Loucy (cell line): ENCODE data around the gene RHOJ.
"Not testable (repeated sequence)": the region's sequence is repeated elsewhere in the genome, so short reads cannot be mapped to it uniquely, and the experiment has no call there.

Experiments used
- H2AFZ ChIP-seq: fragments of 200-600 bp; sonication (generic); 2 replicates; pipeline ENCODE4 v1.6.0; 2016; ENCODE audit warnings: antibody characterized with exemption, mild to moderate bottlenecking, low read length, moderate library complexity
- H3F3A ChIP-seq: fragments of 200-600 bp; 2 replicates; pipeline ENCODE4 v1.6.0; 2016; ENCODE audit warnings: antibody characterized with exemption, low read depth, mild to moderate bottlenecking
- H3K27me3 ChIP-seq: fragments of 200-600 bp; sonication (generic); 2 replicates; pipeline ENCODE4 v1.6.1; 2014; ENCODE audit warnings: low read length, mild to moderate bottlenecking; ENCODE audit not compliant: insufficient read depth, poor library complexity, severe bottlenecking
- H3K36me3 ChIP-seq: fragments of 200-600 bp; sonication (generic); 2 replicates; pipeline ENCODE4 v1.6.1; 2016; ENCODE audit warnings: low read length; ENCODE audit not compliant: insufficient read depth
- H3K4me1 ChIP-seq: fragments of 200-600 bp; sonication (generic); 2 replicates; pipeline ENCODE4 v1.5.1; 2014; ENCODE audit warnings: low read length, mild to moderate bottlenecking; ENCODE audit not compliant: insufficient read depth, poor library complexity, severe bottlenecking
- H3K4me2 ChIP-seq: fragments of 200-600 bp; sonication (generic); 2 replicates; pipeline ENCODE4 v1.6.0; 2014; ENCODE audit warnings: antibody characterized with exemption, low read length, low read depth, mild to moderate bottlenecking; ENCODE audit not compliant: poor library complexity, severe bottlenecking
- H3K4me3 ChIP-seq: fragments of 200-600 bp; sonication (generic); 2 replicates; pipeline ENCODE4 v1.5.1; 2014; ENCODE audit warnings: low read length, mild to moderate bottlenecking, mixed read lengths; ENCODE audit not compliant: poor library complexity, severe bottlenecking
- H3K79me2 ChIP-seq: fragments of 200-600 bp; sonication (generic); 2 replicates; pipeline ENCODE4 v1.6.1; 2014; ENCODE audit warnings: low read length; ENCODE audit not compliant: insufficient read depth
- H3K9ac ChIP-seq: fragments of 200-600 bp; sonication (generic); 2 replicates; pipeline ENCODE4 v1.6.0; 2014; ENCODE audit warnings: mild to moderate bottlenecking, low read depth, low read length, moderate library complexity; ENCODE audit not compliant: poor library complexity, severe bottlenecking
- H3K9me2 ChIP-seq: fragments of 200-600 bp; sonication (generic); replicated peaks from 2 replicates; pipeline ENCODE4 v1.6.1; 2016; ENCODE audit warnings: low read depth, low read length, mixed read lengths
- H3K9me3 ChIP-seq: fragments of 200-600 bp; sonication (generic); 2 replicates; pipeline ENCODE4 v1.6.1; 2014; ENCODE audit warnings: mild to moderate bottlenecking, antibody characterized with exemption, low read length, low read depth; ENCODE audit not compliant: insufficient read depth
- H4K20me1 ChIP-seq: fragments of 200-600 bp; sonication (generic); 2 replicates; pipeline ENCODE4 v1.6.0; 2014; ENCODE audit warnings: antibody characterized with exemption, low read length, mild to moderate bottlenecking; ENCODE audit not compliant: insufficient read depth, poor library complexity, severe bottlenecking
- CTCF ChIP-seq: fragments of 200-600 bp; sonication (generic); conservative IDR thresholded peaks from 2 replicates; pipeline ENCODE4 v1.5.1; 2014; ENCODE audit warnings: mild to moderate bottlenecking, antibody characterized with exemption, low read length
- EZH2phosphoT487 ChIP-seq: fragments of 200-600 bp; IDR thresholded peaks from 2 replicates; pipeline ENCODE4 v1.6.1; 2018; ENCODE audit warnings: antibody characterized with exemption, mild to moderate bottlenecking, moderate library complexity, borderline replicate concordance

RHOJ gene

GRCh38 chr14:63163306-63163705 is 40.9 kb upstream of the RHOJ start:
- Histone ChIP-seq H3K9ac (no peak overlapping the region), H3K9me3 (no peaks in the 10 kb centered on the region), H3K4me3 (no peak overlapping the region), H3K4me1 (no peaks in the 10 kb centered on the region), H3K79me2 (no peaks in the 10 kb centered on the region), H4K20me1 (no peaks in the 10 kb centered on the region), H3K27me3 (no peaks in the 10 kb centered on the region), H2AFZ (no peak overlapping the region), H3K9me2 (no peaks in the 10 kb centered on the region), H3K36me3 (no peaks in the 10 kb centered on the region), H3K4me2 (no peak overlapping the region), H3F3A (no peaks in the 10 kb centered on the region)
- TF ChIP-seq CTCF (no peak), EZH2phosphoT487 (no peak)

- Histone ChIP-seq H3K27me3 (no peaks in the 10 kb centered on the region), H3K79me2 (no peaks in the 10 kb centered on the region), H3F3A (no peaks in the 10 kb centered on the region), H3K9me3 (no peaks in the 10 kb centered on the region), H3K4me2 (no peak overlapping the region), H3K4me3 (no peak overlapping the region), H3K36me3 (no peaks in the 10 kb centered on the region), H4K20me1 (no peaks in the 10 kb centered on the region), H3K9me2 (no peaks in the 10 kb centered on the region), H3K4me1 (no peaks in the 10 kb centered on the region), H3K9ac (no peak overlapping the region), H2AFZ (no peak overlapping the region)
- no peak for TF ChIP-seq EZH2phosphoT487
- TF ChIP-seq CTCF, result no peak
Measured at GRCh38 chr14:63164108-63164683, 40.0 kb upstream of the RHOJ start.

GRCh38 chr14:63165267-63165666 is 39.0 kb upstream of the RHOJ start:
- not testable (repeated sequence) for H3K27me3 ChIP-seq, H3K4me3 ChIP-seq, H3K36me3 ChIP-seq, H3K4me2 ChIP-seq, H3F3A ChIP-seq, H3K4me1 ChIP-seq, H3K9me3 ChIP-seq, H3K9ac ChIP-seq, H3K79me2 ChIP-seq, H4K20me1 ChIP-seq, H3K9me2 ChIP-seq, H2AFZ ChIP-seq

GRCh38 chr14:63167044-63167443 is 37.2 kb upstream of the RHOJ start:
- no peak overlapping the region for H3K9ac ChIP-seq
- H3K4me1 ChIP-seq, result no peaks in the 10 kb centered on the region
- H3K79me2 ChIP-seq, result no peaks in the 10 kb centered on the region
- no peaks in the 10 kb centered on the region for H3K36me3 ChIP-seq
- H3K9me2 ChIP-seq, result no peaks in the 10 kb centered on the region
- H4K20me1 ChIP-seq, result no peaks in the 10 kb centered on the region
- no peak overlapping the region for H3K4me2 ChIP-seq
- no peaks in the 10 kb centered on the region for H3K9me3 ChIP-seq
- TF ChIP-seq CTCF (no peak), EZH2phosphoT487 (no peak)
- H3K4me3 ChIP-seq, result no peak overlapping the region
- H3K27me3 ChIP-seq, result no peaks in the 10 kb centered on the region
- H2AFZ ChIP-seq, result no peak overlapping the region
- no peaks in the 10 kb centered on the region for H3F3A ChIP-seq
